COLO668 (cell line): ENCODE data around the gene NLRP5.
A peak's percentile ranks its signal among the peaks of the same experiment; 100 is the strongest.

Source experiments
- DNase-seq: peaks from one replicate; lab custom pipeline; 2025; ENCODE audit not compliant: unreplicated experiment; lab: John Stamatoyannopoulos, UW

NLRP5 gene

DNA sequence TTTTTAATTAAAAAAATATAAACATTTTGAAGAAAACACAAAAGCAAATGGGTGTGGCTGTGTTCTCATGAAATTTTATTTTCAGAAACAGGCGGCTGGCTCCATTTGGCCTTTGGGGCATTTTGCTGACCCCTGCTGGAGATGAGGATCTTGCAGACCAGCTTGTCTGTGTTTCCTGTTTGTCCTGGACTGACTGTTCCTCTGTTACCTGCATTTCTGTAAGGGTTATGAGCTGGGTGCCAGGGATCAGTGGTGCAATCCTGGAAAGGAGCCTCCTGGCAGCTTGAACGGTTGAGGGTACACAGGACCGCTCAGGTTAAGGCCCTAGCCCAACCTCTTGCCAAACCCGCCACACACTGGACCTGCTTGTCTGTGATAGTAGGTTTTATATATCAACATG, 84.6 kb downstream of the NLRP5 start:
- no peak for DNase-seq

- DNase-seq = peak; percentile 37
Observed at GRCh38 chr19:56076498-56076897, 89.9 kb downstream of the NLRP5 start.

- no peak for DNase-seq
Observed at GRCh38 chr19:56079609-56080008, 93.0 kb downstream of the NLRP5 start.

GRCh38 chr19:56080669-56081401, 94.3 kb downstream of the NLRP5 start:
- DNase-seq = peak; percentile 67

- no peak for DNase-seq
Observed at GRCh38 chr19:56083668-56084067, 97.1 kb downstream of the NLRP5 start.

DNA sequence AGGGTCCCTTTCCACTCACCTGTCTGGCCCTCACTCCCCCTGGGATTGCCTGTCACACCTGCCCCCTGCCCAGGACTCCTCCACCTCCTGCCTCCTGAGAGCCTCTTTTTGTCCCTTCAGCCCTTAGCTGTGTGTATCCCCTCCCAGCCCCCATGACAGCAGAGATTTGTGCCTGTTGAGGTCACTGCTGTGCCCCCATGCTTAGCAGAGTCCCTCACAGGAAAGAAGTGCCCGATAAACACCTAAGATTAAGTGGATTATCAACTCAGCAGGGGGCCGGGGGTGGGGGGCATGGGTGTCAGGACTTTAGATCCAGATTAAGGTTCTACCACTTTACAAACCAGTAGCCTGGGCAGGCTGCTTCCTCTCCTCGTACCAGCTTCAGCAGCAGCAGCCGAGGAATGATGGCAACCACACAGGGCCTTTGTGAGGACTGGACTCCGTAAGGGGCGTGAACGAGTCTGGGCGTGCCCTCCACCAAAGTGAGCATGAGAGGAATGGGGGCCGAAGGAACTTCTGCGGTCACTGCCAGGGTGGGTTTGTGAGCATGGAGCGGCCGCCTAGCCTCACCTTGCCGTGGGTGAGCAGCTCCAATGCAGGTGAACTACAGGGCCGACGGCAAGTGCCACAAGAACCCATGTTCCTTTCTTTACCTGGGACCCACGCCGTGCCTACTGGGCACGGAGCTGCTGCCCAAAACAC, 98.4 kb downstream of the NLRP5 start:
- no peak for DNase-seq

GRCh38 chr19:56085571-56086275, 99.1 kb downstream of the NLRP5 start:
- no peak for DNase-seq

GRCh38 chr19:56086671-56087430, 100.3 kb downstream of the NLRP5 start:
- no peak for DNase-seq

DNA sequence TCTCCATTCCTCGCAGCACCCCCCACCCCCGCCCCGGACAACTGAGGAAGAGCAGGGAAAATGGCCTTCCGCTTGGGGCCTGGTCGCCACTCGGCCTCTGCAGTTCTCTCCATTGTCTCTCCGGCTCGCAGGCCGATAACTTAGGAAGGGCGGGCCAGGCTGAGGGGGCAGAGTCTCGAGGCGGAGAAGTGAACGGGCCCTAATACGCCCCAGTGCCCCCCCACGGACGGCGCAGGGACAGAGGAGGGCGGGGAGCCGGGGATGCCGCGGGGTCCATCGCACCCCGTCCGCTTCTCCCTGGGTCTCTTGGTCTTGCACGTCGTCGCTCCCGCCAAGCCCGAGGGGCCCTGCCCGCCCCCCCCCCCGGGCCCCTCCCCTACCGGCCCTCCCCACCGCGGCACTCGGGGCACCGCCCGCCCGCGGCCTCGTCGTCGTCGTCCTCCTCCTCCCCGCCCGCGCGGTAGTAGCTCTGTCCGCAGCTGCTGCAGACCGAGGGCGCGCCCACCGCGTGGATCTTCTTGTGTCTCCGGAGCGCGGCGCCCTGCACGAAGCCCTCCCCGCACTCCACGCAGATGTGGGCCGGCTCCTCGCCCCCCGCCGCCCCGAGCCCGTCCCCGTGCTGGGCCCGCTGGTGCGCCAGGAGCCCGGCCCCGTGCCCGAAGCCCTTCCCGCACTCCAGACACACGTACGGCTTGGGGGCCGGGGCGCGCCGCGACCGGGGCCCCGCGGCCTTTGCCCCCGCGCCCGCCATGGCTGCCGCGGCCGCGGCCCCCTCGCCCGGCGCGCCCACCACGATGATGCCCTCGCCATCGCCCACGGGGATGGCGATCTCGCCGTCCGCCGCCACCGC, 101.3 kb downstream of the NLRP5 start:
- DNase-seq = no peak

DNA sequence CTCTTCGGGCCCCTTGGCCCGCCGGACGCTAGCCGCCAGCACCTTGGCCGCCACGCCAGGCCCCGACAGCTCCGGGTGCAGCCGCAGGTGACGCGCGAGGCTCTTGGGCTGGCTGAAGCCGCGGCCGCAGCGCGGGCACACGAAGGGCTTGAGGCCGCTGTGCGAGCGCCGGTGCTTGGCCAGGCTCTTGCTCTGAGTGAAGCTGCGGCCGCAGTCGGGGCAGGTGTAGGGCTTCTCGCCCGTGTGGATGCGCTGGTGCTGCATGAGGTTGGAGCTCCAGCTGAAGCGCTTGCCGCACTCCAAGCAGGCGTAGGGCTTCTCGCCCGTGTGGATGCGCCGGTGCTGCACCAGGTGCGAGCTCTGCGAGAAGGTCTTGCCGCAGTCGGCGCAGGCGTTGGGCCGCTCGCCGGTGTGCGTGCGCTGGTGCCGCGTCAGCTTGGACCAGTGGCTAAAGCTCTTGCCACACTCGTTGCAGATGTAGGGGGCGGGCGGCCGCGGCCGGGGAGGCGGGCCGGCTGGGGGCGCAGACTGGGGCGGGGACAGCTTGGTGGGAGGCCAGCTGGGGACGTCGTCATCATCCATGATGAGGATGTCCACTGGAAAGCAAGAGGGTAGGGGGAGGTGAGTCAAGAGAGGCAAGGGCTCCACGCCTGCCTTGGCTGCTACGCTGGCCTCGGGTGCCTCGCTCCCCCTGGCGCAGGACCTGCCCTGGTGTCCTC, 102.1 kb downstream of the NLRP5 start:
- DNase-seq = no peak

GRCh38 chr19:56089344-56089743, 102.8 kb downstream of the NLRP5 start:
- no peak for DNase-seq

DNA sequence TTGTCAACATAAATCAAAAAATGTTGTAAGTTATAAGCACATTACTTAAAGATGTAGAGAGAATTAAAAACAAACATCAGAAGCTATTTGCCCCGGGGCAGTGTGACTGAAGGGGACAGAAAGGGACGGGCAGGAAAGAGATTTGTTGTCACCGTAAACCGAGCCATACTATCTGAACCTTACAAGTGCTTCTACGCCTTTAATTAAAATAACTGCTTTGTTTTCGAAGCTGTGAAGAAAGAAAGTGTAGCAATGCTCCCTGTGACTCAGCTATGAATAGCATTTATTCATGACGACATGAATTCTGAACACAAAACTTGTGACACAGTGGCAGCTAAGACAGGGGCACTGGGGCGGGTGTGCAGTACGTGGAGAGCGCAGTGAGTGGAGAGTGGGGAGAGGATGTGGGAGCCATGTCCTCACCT, 104.5 kb downstream of the NLRP5 start:
- DNase-seq = no peak

DNA sequence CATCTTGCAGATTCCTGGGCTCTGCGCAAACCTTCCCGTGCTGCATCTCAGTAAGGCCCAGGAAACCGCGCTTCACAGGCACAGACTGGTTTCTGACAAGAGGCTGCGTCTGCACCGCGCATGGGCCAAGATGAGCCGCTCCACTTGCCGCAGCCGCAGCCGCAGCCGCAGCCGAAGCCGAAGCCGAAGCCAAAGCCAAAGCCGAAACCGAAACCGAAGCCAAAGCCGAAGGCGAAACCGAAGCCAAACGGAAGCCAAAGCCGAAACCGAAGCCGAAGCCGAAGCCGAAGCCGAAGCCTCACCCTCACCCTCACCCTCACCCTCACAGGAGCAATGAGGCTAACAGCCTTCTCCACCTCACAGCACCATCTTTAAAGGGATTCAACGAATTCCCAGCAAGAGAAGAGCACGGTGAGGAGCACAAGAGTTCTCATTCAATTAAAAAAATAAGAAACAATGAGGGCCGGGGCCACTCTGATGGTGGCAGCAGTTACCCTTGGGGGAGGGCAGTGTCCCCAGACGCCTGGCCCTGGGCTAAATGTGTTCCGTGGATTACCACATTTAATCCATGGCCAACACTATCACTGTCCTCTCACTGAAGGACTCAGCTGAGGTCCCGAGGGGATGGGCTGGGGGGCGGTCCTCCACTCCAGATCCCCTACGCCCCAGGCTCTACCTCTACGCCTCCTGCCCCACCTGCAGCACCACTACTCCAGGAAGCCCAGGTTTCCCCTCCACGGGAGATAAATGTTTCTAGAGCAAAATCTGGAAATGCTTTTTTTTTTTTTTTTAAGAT, 105.4 kb downstream of the NLRP5 start:
- no peak for DNase-seq

GRCh38 chr19:56092685-56093631, 106.4 kb downstream of the NLRP5 start:
- DNase-seq = no peak

- DNase-seq = no peak
Observed at GRCh38 chr19:56094449-56094848, 107.9 kb downstream of the NLRP5 start.

GRCh38 chr19:56096665-56097064, 110.1 kb downstream of the NLRP5 start:
- no peak for DNase-seq

DNA sequence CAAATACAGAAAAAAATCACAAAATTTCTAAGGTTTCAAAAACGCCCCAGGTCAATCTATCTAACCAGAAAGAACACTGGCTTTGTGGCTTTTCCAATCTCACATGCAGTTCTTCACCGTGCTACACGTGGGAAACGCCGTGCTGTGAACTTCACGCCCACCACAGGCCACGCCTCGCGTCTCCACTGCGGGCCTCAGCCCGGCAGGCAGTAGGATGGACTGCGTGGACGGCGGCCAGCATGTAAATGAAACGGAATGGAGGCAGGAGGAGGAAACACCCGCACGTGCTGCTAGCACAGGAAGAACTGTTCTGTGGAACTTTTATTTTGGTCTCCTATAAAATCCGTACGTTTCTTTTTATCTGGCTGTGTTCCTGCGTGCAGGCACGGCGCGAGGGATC, 110.7 kb downstream of the NLRP5 start:
- DNase-seq = no peak

- DNase-seq = no peak
Observed at GRCh38 chr19:56097776-56098175, 111.2 kb downstream of the NLRP5 start.
